Measurements from ENCODE around the gene TEAD1. TPM values are rescaled to one million over a fixed set of nuclear protein-coding genes. Genes with fewer than 3 reads are reported as not detected.

The TEAD1 gene
- total and polyA plus RNA-seq, 2 donors (not counting 3 experiments of a cell fraction or from before 2014, with no cell fraction given), result 15.3 to 49.0 TPM

- Histone ChIP-seq H3K9ac (replicated peaks; ENCODE audit: extremely low read depth, insufficient read depth, low read length) (no peak overlapping the region), H3K27ac (ENCODE audit: insufficient read depth, low read depth, low read length) (no peak overlapping the region), H3K36me3 (ENCODE audit: control insufficient read depth in 2 of 2, extremely low read depth in 1 of 2, insufficient read depth in 2 of 2, low read length in 2 of 2) (no peaks in the 10 kb centered on the region), H2AFZ (ENCODE audit: low read depth, low read length) (no peak overlapping the region), H3K4me3 (replicated peaks in 1 of 3; ENCODE audit: insufficient read depth in 1 of 3, low read depth in 1 of 3, low read length in 3 of 3) (no peak overlapping the region), H3K4me1 (ENCODE audit: control insufficient read depth, extremely low read depth, insufficient read depth, low read length) (peaks cover 39% of the 10 kb centered on the region), H3K79me2 (ENCODE audit: control insufficient read depth, insufficient read depth, low read length) (peaks cover 6% of the 10 kb centered on the region), H4K20me1 (replicated peaks; ENCODE audit: control insufficient read depth, extremely low read depth, insufficient read depth, low read length) (no peaks in the 10 kb centered on the region), H3K27me3 (ENCODE audit: control insufficient read depth in 2 of 2, insufficient read depth in 2 of 2, low read length in 2 of 2) (no peaks in the 10 kb centered on the region), H3K4me2 (ENCODE audit: insufficient read depth, low read length) (no peak overlapping the region), H3K9me3 (replicated peaks; ENCODE audit: control insufficient read depth, insufficient read depth, low read length) (no peaks in the 10 kb centered on the region), H3K9me1 (replicated peaks; ENCODE audit: control insufficient read depth, extremely low read depth, insufficient read depth, low read length) (no peaks in the 10 kb centered on the region)
- ChIA-PET POLR2A (no interaction called here), CTCF (no interaction called here)
- BruUV-seq (replicated peaks), result no TSS peak
- dilution Hi-C loops (cut with MboI; ENCODE audit: extremely low pct_ligation_motif_present, low sequenced_read_pairs) (no loop called here), intact Hi-C loops (cut with micrococcal nuclease) (no loop called here)
- no peak for DNase-seq (ENCODE audit: low read depth, low spot score)
- TF ChIP-seq CTCF (IDR thresholded peaks at IDR 0.05; ENCODE audit: extremely low read depth in 1 of 2, insufficient read depth in 1 of 2, low read depth in 1 of 2, low read length in 2 of 2), result no peak
- TF ChIP-seq POLR2AphosphoS5 (IDR thresholded peaks at IDR 0.05; ENCODE audit: insufficient read depth, low read depth, low read length), result no peak
- TF ChIP-seq JUN (IDR thresholded peaks at IDR 0.05; ENCODE audit: borderline replicate concordance, insufficient read depth, insufficient read length, low read depth), result no peak
- no peak for TF ChIP-seq GATA2 (IDR thresholded peaks at IDR 0.05; ENCODE audit: insufficient read depth, insufficient read length, low read depth, low read length)
- no peak for TF ChIP-seq MAX (IDR thresholded peaks at IDR 0.05; ENCODE audit: insufficient read depth, insufficient read length)
- TF ChIP-seq FOS (IDR thresholded peaks at IDR 0.05; ENCODE audit: borderline replicate concordance, insufficient read depth, low read length), result no peak
- no peak for TF ChIP-seq EZH2 (IDR thresholded peaks at IDR 0.05; ENCODE audit: borderline replicate concordance, low read depth, low read length, severe bottlenecking)
- no peak for TF ChIP-seq MYC (IDR thresholded peaks at IDR 0.05; ENCODE audit: low read depth, low read length)
- no peak for TF ChIP-seq POLR2A (IDR thresholded peaks at IDR 0.05; ENCODE audit: low read depth, low read length)
- FAIRE-seq, result no peak
Observed at GRCh38 chr11:12845163-12845562, 170.9 kb downstream of the TEAD1 start.
